ENCODE measurements around the gene SSTR3. TPM values are rescaled to one million over a fixed set of nuclear protein-coding genes. Genes with fewer than 3 reads are reported as not detected.
A peak's percentile ranks its signal among the peaks of the same experiment; 100 is the strongest.
"Not testable (repeated sequence)": the region's sequence is repeated elsewhere in the genome, so short reads cannot be mapped to it uniquely, and the experiment has no call there.

SSTR3 gene
- total and polyA plus RNA-seq, 7 donors: 0.36 to 1.7 TPM; not detected in 5

- WGBS, 2 donors: 79 to 88% methylated on average over 5 of the region's 5 CpGs
- Histone ChIP-seq H3K4me1 (peaks cover 0 to 6% (median 5%) of the 10 kb centered on the region in 4 donors), H3K27me3 (no peaks in the 10 kb centered on the region), H3K27ac (no peak overlapping the region), H3K4me3 (no peak overlapping the region), H3K9me3 (no peaks in the 10 kb centered on the region), H3K36me3 (no peaks in the 10 kb centered on the region)
- intact Hi-C loops (cut with DNase I): no loop called here
- peak; percentile 33 for DNase-seq
- TF ChIP-seq POLR2AphosphoS5 (IDR thresholded peaks at IDR 0.05) (no peak), POLR2A (IDR thresholded peaks at IDR 0.05) (no peak), EP300 (IDR thresholded peaks at IDR 0.05) (no peak), CTCF (IDR thresholded peaks at IDR 0.05) (no peak)
Measured at GRCh38 chr22:37204045-37204655, 8.1 kb downstream of the SSTR3 start.

GRCh38 chr22:37203354-37204044, 8.8 kb downstream of the SSTR3 start:
- Histone ChIP-seq H3K36me3 (no peaks in the 10 kb centered on the region), H3K4me3 (no peak overlapping the region), H3K4me1 (peaks cover 0 to 12% (median 6%) of the 10 kb centered on the region in 4 donors), H3K27ac (no peak overlapping the region), H3K27me3 (no peaks in the 10 kb centered on the region), H3K9me3 (no peaks in the 10 kb centered on the region)
- intact Hi-C loops (cut with DNase I): no loop called here
- TF ChIP-seq POLR2AphosphoS5 (IDR thresholded peaks at IDR 0.05) (no peak), CTCF (IDR thresholded peaks at IDR 0.05) (no peak), POLR2A (IDR thresholded peaks at IDR 0.05) (no peak), EP300 (IDR thresholded peaks at IDR 0.05) (no peak)
- DNase-seq: peak; percentile 47
- 87 to 93% methylated on average over 16 of the region's 16 CpGs for WGBS, 2 donors

GRCh38 chr22:37202716-37203115, 9.6 kb downstream of the SSTR3 start:
- Histone ChIP-seq H3K4me3 (no peak overlapping the region), H3K27ac (no peak overlapping the region), H3K27me3 (no peaks in the 10 kb centered on the region), H3K4me1 (peaks cover 0 to 20% (median 12%) of the 10 kb centered on the region in 4 donors), H3K9me3 (no peaks in the 10 kb centered on the region), H3K36me3 (no peaks in the 10 kb centered on the region)
- WGBS, 2 donors: 84 to 92% methylated on average over 10 of the region's 10 CpGs
- intact Hi-C loops (cut with DNase I): no loop called here
- TF ChIP-seq POLR2A (IDR thresholded peaks at IDR 0.05) (no peak), POLR2AphosphoS5 (IDR thresholded peaks at IDR 0.05) (no peak), CTCF (IDR thresholded peaks at IDR 0.05) (no peak), EP300 (IDR thresholded peaks at IDR 0.05) (no peak)
- DNase-seq: peak; percentile 45

- intact Hi-C loops (cut with DNase I): no loop called here
Measured at GRCh38 chr22:37202001-37202555, 10.2 kb downstream of the SSTR3 start.

GRCh38 chr22:37201443-37201820, 10.8 kb downstream of the SSTR3 start:
- WGBS, 2 donors: 95 to 96% methylated on average over 6 of the region's 6 CpGs
- H3K4me3 ChIP-seq; H3K27ac ChIP-seq; H3K36me3 ChIP-seq; H3K27me3 ChIP-seq; intact Hi-C loops (cut with DNase I); H3K9me3 ChIP-seq: not testable (repeated sequence)
- H3K4me1 ChIP-seq: peaks cover 0 to 32% (median 25%) of the 10 kb centered on the region in 4 donors
- DNase-seq: peak; percentile 27

More at GRCh38 chr22:37202001-37202555, 10.2 kb downstream of the SSTR3 start:
- Histone ChIP-seq H3K9me3 (no peaks in the 10 kb centered on the region), H3K4me1 (peaks cover 0 to 26% (median 19%) of the 10 kb centered on the region in 4 donors), H3K27ac (no peak overlapping the region), H3K27me3 (no peaks in the 10 kb centered on the region), H3K4me3 (no peak overlapping the region), H3K36me3 (no peaks in the 10 kb centered on the region)
- DNase-seq: peak; percentile 40
- TF ChIP-seq POLR2A (IDR thresholded peaks at IDR 0.05) (no peak), EP300 (IDR thresholded peaks at IDR 0.05) (no peak), POLR2AphosphoS5 (IDR thresholded peaks at IDR 0.05) (no peak), CTCF (IDR thresholded peaks at IDR 0.05) (no peak)
- WGBS, 2 donors: 91 to 93% methylated on average over 5 of the region's 5 CpGs

Measured in sigmoid colon (tissue), 7 donors.